SK-N-MC (cell line): ENCODE results near the gene PBX1.

Experiments used
- EZH2 ChIP-seq: fragments of 200-600 bp; sonication (generic); IDR thresholded peaks from one replicate; pipeline ENCODE4 v1.6.1; 2017; ENCODE audit warnings: antibody characterized with exemption
- FOXP2 ChIP-seq: optimal IDR thresholded peaks from 2 replicates; pipeline ENCODE3; 2011; ENCODE audit warnings: mild to moderate bottlenecking, moderate library complexity; ENCODE audit not compliant: insufficient read depth; ENCODE audit errors: extremely low read length, control extremely low read depth
- POLR2AphosphoS5 ChIP-seq: IDR thresholded peaks from 2 replicates; pipeline ENCODE4 v1.6.1; 2012; ENCODE audit warnings: mild to moderate bottlenecking, low read depth, low read length, borderline replicate concordance

DNA sequence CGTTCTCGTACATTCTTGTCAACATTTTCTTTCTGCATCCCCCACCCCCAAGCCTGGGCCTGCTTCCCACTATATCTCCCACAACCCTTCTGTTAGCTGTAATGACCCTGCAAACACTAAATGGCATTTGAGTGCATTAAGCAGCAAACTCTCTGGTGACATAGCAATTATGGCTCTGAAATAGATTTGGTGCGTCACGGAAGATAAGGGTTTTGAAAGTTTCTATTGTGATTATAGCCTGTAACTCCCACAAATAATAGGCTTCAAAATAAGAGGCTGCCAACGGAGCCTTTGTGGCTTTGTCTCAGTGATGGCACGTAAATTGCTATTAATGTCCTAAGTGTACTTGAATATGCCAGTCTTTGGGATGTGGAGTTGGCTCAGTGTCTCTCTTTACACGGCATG, 277.6 kb downstream of the PBX1 start:
- TF ChIP-seq EZH2 (no peak), POLR2AphosphoS5 (no peak), FOXP2 (no peak)
